HG03139 (cell line): ENCODE data around the gene POLK.
"Not testable (repeated sequence)": the region's sequence is repeated elsewhere in the genome, so short reads cannot be mapped to it uniquely, and the experiment has no call there.

Experiments
- ATAC-seq: cut with Tn5 transposase; IDR thresholded peaks from one replicate; pipeline ENCODE4 v1.9.1; 2021; ENCODE audit not compliant: unreplicated experiment

POLK gene

GRCh38 chr5:75603821-75604220, 92.1 kb downstream of the POLK start:
- ATAC-seq, result no peak

- not testable (repeated sequence) for ATAC-seq
Measured at GRCh38 chr5:75607341-75607740, 95.7 kb downstream of the POLK start.

GRCh38 chr5:75608870-75609269, 97.2 kb downstream of the POLK start:
- no peak for ATAC-seq

- no peak for ATAC-seq
Measured at GRCh38 chr5:75610201-75610600, 98.5 kb downstream of the POLK start.

- not testable (repeated sequence) for ATAC-seq
Measured at GRCh38 chr5:75610859-75611310, 99.2 kb downstream of the POLK start.

GRCh38 chr5:75611311-75612225, 99.9 kb downstream of the POLK start, which contains the start of gene ANKDD1B:
TSS of gene ANKDD1B (plus strand) at chr5:75611453. CDS start at chr5:75611635, 182 bp downstream.
- ATAC-seq, result no peak

GRCh38 chr5:75612226-75612569, 100.5 kb downstream of the POLK start:
- ATAC-seq, result no peak

- no peak for ATAC-seq
Measured at GRCh38 chr5:75612901-75613300, 101.2 kb downstream of the POLK start.

- ATAC-seq, result no peak
Measured at GRCh38 chr5:75614176-75614575, 102.5 kb downstream of the POLK start.

GRCh38 chr5:75616371-75616881, 104.7 kb downstream of the POLK start:
- ATAC-seq, result no peak

- no peak for ATAC-seq
Measured at GRCh38 chr5:75616971-75617621, 105.4 kb downstream of the POLK start.

- no peak for ATAC-seq
Measured at GRCh38 chr5:75617736-75618352, 106.2 kb downstream of the POLK start.

GRCh38 chr5:75620184-75620959, 108.7 kb downstream of the POLK start:
- ATAC-seq, result no peak

GRCh38 chr5:75622564-75622963, 110.9 kb downstream of the POLK start:
- ATAC-seq, result no peak

- no peak for ATAC-seq
Measured at GRCh38 chr5:75623846-75624245, 112.2 kb downstream of the POLK start.

GRCh38 chr5:75626959-75627358, 115.3 kb downstream of the POLK start:
- ATAC-seq, result no peak

- no peak for ATAC-seq
Measured at GRCh38 chr5:75627801-75628200, 116.1 kb downstream of the POLK start.

GRCh38 chr5:75630875-75631274, 119.2 kb downstream of the POLK start:
- ATAC-seq, result no peak

- ATAC-seq, result no peak
Measured at GRCh38 chr5:75632321-75632720, 120.6 kb downstream of the POLK start.

GRCh38 chr5:75637949-75638348, 126.3 kb downstream of the POLK start:
- ATAC-seq, result no peak
